HEK293T (cell line): Measurements from ENCODE around the gene LUC7L3.

Experiments
- CTCF ChIA-PET: fragments of 350-600 bp; formaldehyde crosslinking; extraction: SDS; loops from one replicate; lab custom pipeline; 2021; ENCODE audit warnings: antibody characterized with exemption, inconsistent platforms; lab: Yijun Ruan, JAX
- POLR2A ChIA-PET: fragments of 350-600 bp; formaldehyde crosslinking; extraction: SDS; loops from one replicate; lab custom pipeline; 2020; ENCODE audit warnings: antibody characterized with exemption, inconsistent platforms; lab: Yijun Ruan, JAX
- DNase-seq: peaks from one replicate; pipeline ENCODE4 v3.0.0; 2012; ENCODE audit warnings: mixed read lengths; ENCODE audit errors: extremely low spot score
- ARNT ChIP-seq: fragments of 450-650 bp; IDR thresholded peaks from 2 replicates; pipeline ENCODE4 v1.6.1; 2017; ENCODE audit warnings: mild to moderate bottlenecking
- BHLHE40 ChIP-seq: fragments of 450-650 bp; IDR thresholded peaks from 2 replicates; pipeline ENCODE4 v1.6.1; 2016; ENCODE audit warnings: mild to moderate bottlenecking, moderate library complexity, borderline replicate concordance
- CTBP1 ChIP-seq: fragments of 450-650 bp; IDR thresholded peaks from 2 replicates; pipeline ENCODE4 v1.6.1; 2016; ENCODE audit warnings: borderline replicate concordance
- ELF4 ChIP-seq: fragments of 450-650 bp; IDR thresholded peaks from 2 replicates; pipeline ENCODE4 v1.6.1; 2017; ENCODE audit warnings: antibody characterized with exemption
- FOXA1 ChIP-seq: fragments of 450-650 bp; IDR thresholded peaks from 2 replicates; pipeline ENCODE4 v1.6.1; 2016; ENCODE audit warnings: mild to moderate bottlenecking
- FOXK2 ChIP-seq: fragments of 450-650 bp; IDR thresholded peaks from 2 replicates; pipeline ENCODE4 v1.6.1; 2016; ENCODE audit warnings: mild to moderate bottlenecking
- FOXM1 ChIP-seq: fragments of 450-650 bp; IDR thresholded peaks from 2 replicates; pipeline ENCODE4 v1.6.1; 2017; ENCODE audit warnings: mild to moderate bottlenecking, borderline replicate concordance
- HDGF ChIP-seq: fragments of 450-650 bp; IDR thresholded peaks from 2 replicates; pipeline ENCODE4 v1.6.1; 2017; ENCODE audit warnings: antibody characterized with exemption, borderline replicate concordance
- L3MBTL2 ChIP-seq: fragments of 450-650 bp; conservative IDR thresholded peaks from 2 replicates; pipeline ENCODE4 v1.6.1; 2016; ENCODE audit warnings: mild to moderate bottlenecking
- LEF1 ChIP-seq: fragments of 450-650 bp; IDR thresholded peaks from 2 replicates; pipeline ENCODE4 v1.6.1; 2017; ENCODE audit warnings: mild to moderate bottlenecking, borderline replicate concordance
- NFRKB ChIP-seq: fragments of 450-650 bp; IDR thresholded peaks from 2 replicates; pipeline ENCODE4 v1.6.1; 2016; ENCODE audit warnings: mild to moderate bottlenecking, moderate library complexity
- SP1 ChIP-seq: fragments of 450-650 bp; IDR thresholded peaks from 2 replicates; pipeline ENCODE4 v1.6.1; 2017
- SUZ12 ChIP-seq: fragments of 450-650 bp; IDR thresholded peaks from 2 replicates; pipeline ENCODE4 v1.6.1; 2016; ENCODE audit warnings: mild to moderate bottlenecking
- TARDBP ChIP-seq: fragments of 450-650 bp; IDR thresholded peaks from 2 replicates; pipeline ENCODE4 v1.6.1; 2016
- ZNF384 ChIP-seq: fragments of 450-650 bp; IDR thresholded peaks from 2 replicates; pipeline ENCODE4 v1.6.1; 2016
- TF ChIP-seq, protein P1 (sequence below): fragments of 450-650 bp; IDR thresholded peaks from 2 replicates; pipeline ENCODE4 v1.6.1; 2016

The LUC7L3 gene

DNA sequence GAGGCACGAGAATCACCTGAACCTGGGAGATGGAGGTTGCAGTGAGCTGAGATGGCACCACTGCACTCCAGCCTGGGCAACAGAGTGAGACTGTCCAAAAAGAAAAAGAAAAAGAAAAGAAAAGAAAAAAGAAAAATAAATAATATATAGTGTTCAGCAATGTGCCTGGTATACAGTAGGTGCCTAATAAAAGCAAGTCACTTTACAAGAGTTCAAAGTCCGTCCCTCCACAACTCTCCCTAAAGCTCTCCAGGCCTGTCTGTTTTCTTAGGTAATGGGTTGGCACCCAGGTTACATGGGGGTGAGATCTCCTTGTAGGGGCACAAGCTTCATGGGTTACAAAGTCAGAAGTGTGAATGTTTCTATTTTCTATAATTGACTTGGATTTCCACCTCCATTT, 64.5 kb downstream of the LUC7L3 start:
- TF ChIP-seq BHLHE40: no peak
- no peak for TF ChIP-seq NFRKB
- TF ChIP-seq SP1: no peak
- no peak for TF ChIP-seq FOXM1
- no peak for TF ChIP-seq FOXK2
- no peak for TF ChIP-seq LEF1
- TF ChIP-seq ZNF384: no peak
- no peak for TF ChIP-seq ARNT
- TF ChIP-seq HDGF: no peak
- no peak for TF ChIP-seq L3MBTL2
- no peak for TF ChIP-seq FOXA1
- no peak for TF ChIP-seq CTBP1
- TF ChIP-seq SUZ12: no peak
- no peak for TF ChIP-seq ELF4
- no peak for TF ChIP-seq TARDBP
- TF ChIP-seq, protein P1, sequence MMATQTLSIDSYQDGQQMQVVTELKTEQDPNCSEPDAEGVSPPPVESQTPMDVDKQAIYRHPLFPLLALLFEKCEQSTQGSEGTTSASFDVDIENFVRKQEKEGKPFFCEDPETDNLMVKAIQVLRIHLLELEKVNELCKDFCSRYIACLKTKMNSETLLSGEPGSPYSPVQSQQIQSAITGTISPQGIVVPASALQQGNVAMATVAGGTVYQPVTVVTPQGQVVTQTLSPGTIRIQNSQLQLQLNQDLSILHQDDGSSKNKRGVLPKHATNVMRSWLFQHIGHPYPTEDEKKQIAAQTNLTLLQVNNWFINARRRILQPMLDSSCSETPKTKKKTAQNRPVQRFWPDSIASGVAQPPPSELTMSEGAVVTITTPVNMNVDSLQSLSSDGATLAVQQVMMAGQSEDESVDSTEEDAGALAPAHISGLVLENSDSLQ: no peak
- ChIA-PET POLR2A (interaction anchor here (1.1 to 1.3 kb wide), 2 partner anchors 21 to 56 kb away, joined by 3 to 5 read pairs; no protein-coding TSS in a partner anchor), CTCF (interaction anchor here (1.1 to 2.8 kb wide), 6 partner anchors 19 to 80 kb away, joined by 3 to 68 read pairs (median 5); no protein-coding TSS in a partner anchor)
- DNase-seq: no peak

DNA sequence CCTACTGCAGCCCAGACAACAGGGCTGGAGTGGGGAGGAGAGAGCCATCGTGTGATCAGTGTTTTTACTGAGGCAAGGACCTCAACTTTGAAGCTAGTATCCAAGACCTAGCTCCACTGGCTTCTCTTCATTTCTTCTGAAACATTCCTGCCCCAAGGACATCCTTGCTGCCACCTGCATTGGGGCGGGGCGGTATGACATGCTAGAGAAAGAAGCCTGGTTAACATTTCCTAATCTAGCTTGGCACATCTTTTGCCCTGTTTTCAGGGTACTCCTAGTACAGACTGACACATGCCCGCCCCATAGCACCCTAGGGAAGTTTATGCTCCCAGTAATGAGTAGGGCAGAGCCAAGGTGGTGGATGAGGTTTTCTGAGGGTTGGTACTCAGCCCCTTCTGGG, 65.7 kb downstream of the LUC7L3 start:
- TF ChIP-seq FOXK2: no peak
- ChIA-PET POLR2A (interaction anchor here (1.3 kb wide), 1 partner anchor 55 kb away, joined by 3 read pairs; no protein-coding TSS in a partner anchor), CTCF (interaction anchor here (0.7 to 1.6 kb wide), 3 partner anchors 21 to 585 kb away, joined by 3 to 4 read pairs (median 3); no protein-coding TSS in a partner anchor)
- DNase-seq: no peak

DNA sequence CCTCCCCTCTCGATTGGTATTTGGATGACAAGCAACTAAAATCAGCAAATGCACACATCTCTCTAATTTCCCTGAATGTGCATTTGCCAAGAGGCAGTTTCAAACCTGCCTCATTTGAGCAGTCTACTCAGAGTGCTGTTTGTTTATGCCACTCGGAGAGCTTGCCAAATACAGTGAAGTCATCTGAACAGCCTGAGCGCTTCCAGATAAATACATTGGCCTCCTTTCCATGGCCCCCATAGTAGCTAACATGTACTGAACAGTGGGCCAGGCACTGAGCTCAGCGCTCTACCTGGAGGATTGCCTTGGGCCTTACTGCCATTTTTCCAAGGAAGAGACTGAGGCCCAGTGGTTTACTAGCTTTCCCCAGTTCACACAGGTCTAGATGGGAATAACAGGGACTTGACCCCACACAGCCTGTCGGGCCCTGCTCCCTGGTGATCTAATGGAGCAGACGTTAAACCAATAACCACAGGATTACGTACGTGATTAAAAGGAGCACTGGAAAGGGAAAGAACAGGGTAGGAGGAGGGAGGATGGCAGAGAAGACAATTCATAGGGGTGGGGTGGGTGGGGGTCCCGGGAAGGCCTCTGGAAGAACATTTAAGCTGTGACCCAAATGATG, 66.7 kb downstream of the LUC7L3 start:
- CTCF ChIA-PET: interaction anchor here (0.7 to 1.1 kb wide), 4 partner anchors 52 to 586 kb away, joined by 3 to 4 read pairs (median 3); no protein-coding TSS in a partner anchor
- DNase-seq: no peak
- TF ChIP-seq ARNT (no peak), FOXM1 (no peak), ZNF384 (no peak), BHLHE40 (no peak), FOXA1 (no peak), SUZ12 (no peak), LEF1 (no peak), FOXK2 (no peak), HDGF (no peak)
- POLR2A ChIA-PET: no interaction called here

DNA sequence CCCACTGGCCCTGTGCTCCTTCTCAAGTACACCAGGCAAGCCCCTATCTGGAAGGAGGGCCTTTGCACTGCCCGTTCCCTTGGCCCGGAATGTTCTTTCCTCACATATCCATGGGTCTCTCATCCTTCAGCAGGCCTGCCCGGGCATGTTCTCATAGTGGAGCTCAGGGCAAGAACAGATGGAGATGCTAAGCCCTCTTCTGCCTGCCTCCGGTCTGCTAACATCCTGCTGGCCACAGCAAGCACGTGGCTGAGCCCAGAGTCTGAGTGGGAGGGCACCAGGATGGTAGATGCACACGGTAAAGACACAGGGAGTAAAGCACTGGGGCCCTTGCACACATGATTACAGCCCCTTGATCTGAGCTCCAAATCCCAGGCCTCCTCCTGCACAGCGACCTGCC, 67.7 kb downstream of the LUC7L3 start:
- POLR2A ChIA-PET: interaction anchor here (1.0 to 1.1 kb wide), 2 partner anchors 68 to 79 kb away, joined by 3 read pairs; partner anchors contain the start of genes LUC7L3 and TOB1
- no peak for DNase-seq
- CTCF ChIA-PET: interaction anchor here (1.0 to 1.1 kb wide), 2 partner anchors 55 to 72 kb away, joined by 4 read pairs; no protein-coding TSS in a partner anchor
- TF ChIP-seq BHLHE40 (no peak), FOXA1 (no peak), SUZ12 (no peak), HDGF (no peak), SP1 (no peak)

DNA sequence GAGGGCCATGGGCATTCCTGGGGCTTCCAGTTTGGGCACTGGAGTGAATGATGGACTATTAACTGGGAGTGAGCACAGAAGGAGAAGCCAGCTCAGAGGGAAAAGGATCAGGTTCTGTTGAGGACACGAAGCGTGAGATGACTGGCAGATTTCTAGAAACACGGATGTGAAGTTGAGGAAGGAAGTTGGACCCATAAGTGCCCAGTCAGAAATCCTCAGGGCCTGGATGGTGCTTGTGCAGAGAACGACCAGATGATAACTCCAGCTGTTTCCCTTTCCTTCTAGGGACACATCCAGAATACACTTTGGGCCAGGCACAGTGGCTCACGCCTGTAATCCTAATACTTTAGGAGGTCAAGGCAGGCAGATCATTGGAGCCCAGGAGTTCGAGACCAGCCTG, 71.2 kb downstream of the LUC7L3 start:
- no peak for DNase-seq
- CTCF ChIA-PET: interaction anchor here (1.2 kb wide), 1 partner anchor 51 kb away, joined by 4 read pairs; no protein-coding TSS in a partner anchor
- POLR2A ChIA-PET: interaction anchor here (1.0 kb wide), 1 partner anchor 76 kb away, joined by 3 read pairs; the partner anchor contains the start of gene TOB1

DNA sequence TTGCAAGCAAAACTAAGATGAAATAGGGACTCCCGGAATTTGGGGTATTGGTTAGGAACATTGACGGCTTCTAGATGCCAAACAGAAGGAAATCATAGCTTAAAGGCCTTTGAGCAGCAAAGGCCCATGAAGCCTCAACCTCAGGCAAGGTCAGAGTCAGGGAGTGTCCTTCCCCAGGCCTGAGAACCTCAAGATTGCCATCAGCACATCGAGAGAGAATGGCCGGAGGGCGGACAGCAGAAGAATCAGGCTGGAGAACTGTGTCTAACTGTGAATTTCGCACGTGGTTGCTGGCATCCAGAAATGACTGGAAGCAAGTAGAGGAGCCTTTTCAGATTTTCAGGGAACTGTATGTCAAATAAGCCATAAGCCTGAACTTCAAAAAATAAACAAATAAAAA, 72.7 kb downstream of the LUC7L3 start:
- TF ChIP-seq FOXK2 (no peak), SUZ12 (no peak), NFRKB (no peak), LEF1 (no peak), SP1 (no peak), BHLHE40 (no peak)
- ChIA-PET CTCF (no interaction called here), POLR2A (no interaction called here)
- DNase-seq: no peak

More for the DNA sequence above, 71.2 kb downstream of the LUC7L3 start:
- TF ChIP-seq FOXA1 (no peak), SUZ12 (no peak), L3MBTL2 (no peak), FOXM1 (no peak), CTBP1 (no peak), HDGF (no peak), SP1 (no peak), ZNF384 (no peak)
- TF ChIP-seq, protein P1: no peak

DNA sequence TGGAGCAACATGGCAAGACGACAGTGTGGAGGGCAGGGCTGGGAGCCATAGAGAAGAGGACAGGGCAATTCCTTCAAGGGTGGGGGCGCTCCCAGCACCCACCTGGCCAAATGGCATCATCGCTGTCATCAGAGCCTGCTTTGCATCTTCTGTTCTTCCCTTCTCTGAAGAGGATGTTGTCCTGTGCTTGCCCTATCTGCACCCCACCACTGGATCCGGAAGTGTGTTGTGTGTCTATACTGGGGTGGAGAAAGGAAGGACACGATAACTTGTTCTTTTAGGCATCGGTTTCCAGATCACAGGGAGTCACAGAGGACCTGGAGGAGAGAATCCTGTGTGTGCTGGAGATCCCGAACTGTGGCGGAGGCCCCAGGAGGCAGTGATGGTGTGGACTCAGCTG, 73.6 kb downstream of the LUC7L3 start:
- ChIA-PET CTCF (interaction anchor here (1.0 kb wide), 1 partner anchor 10 kb away, joined by 3 read pairs; no protein-coding TSS in a partner anchor), POLR2A (no interaction called here)
- DNase-seq: no peak
- TF ChIP-seq FOXM1 (no peak), HDGF (no peak), ARNT (no peak), L3MBTL2 (no peak), TARDBP (no peak), NFRKB (no peak)
